ELF-1 (cell line): ENCODE measurements around the gene MAMDC4.

Experiments
- DNase-seq: peaks from one replicate; pipeline ENCODE4 v3.0.0-alpha.2; 2016; ENCODE audit warnings: low read depth, low spot score

The MAMDC4 gene

DNA sequence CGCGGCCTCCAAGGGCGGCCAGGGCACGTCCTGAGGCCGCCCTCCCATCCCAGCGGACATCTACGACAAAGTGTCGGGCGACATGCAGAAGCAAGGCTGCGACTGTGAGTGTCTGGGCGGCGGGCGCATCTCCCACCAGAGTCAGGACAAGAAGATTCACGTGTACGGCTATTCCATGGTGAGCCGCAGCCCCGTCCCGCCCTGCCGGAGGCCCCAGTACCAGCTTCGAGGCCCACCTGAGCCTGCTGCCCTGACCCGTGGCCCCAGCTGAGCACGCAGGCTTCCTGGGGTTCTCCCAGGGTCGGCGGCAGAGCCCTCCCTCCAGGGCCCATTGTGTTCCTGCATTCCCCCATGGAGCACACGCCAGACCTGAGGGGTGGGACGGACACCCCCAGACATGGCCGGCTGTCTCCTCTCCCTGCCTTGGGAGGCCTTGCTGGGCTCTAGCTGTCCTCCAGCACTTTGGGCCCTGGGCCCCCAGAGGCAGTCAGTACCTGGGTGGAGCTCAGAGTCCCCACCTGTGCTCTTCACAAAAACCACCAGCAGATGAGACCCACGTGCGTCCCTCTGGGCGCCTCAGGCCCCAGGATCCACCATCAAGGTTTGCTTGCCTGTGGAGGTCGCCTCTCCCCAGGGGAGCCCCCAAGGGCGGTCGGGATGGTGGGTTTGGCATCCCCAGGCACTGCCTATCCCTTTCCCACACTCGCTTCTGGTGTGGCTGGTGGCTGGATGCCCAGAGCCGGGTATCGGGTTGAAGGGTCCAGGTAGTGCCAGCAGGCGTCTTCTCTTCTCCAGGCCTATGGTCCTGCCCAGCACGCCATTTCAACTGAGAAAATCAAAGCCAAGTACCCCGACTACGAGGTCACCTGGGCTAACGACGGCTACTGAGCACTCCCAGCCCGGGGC lies 1.9 kb upstream of the MAMDC4 start:
- no peak for DNase-seq

- DNase-seq = no peak
These were observed 1.0 kb upstream of the MAMDC4 start for GRCh38 chr9:136850866-136851775.

DNA sequence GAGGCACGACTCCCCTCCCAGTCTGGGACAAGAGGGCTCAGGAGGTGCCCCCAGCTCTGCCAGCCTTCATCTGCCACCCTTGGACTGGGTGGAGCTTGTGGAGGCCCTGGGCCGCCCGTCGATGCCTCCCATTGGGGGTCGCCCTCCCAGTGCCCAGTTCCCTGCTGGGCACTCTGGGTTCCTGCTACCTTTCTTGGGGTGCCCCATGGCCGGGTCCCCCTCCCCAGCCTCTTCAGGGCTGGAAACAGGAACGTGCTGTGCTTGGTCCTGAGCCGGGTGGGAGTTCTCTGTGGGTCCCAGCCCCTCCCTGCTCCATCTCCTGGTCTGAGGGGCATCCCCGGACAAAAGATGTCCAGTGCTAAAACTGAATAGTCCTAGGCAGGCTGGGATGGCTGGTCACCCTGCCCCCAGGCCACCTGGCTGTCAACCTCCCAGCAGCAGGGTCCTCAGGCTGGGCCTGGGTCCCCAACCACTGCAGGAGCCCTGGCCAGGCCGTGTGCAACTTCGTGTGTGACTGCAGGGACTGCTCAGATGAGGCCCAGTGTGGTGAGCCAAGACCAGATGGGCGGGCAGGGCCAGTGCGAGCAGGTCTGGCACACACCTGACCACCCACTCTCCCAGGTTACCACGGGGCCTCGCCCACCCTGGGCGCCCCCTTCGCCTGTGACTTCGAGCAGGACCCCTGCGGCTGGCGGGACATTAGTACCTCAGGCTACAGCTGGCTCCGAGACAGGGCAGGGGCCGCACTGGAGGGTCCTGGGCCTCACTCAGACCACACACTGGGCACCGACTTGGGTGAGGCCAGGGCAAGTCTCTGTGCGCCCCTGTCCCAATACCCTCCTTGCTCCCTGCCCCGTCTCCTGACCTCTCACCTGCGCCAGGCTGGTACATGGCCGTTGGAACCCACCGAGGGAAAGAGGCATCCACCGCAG lies 784 bp downstream of the MAMDC4 start:
- DNase-seq = no peak

- peak; percentile 3 for DNase-seq
These were observed 1.5 kb downstream of the MAMDC4 start for GRCh38 chr9:136853596-136854112.

DNA sequence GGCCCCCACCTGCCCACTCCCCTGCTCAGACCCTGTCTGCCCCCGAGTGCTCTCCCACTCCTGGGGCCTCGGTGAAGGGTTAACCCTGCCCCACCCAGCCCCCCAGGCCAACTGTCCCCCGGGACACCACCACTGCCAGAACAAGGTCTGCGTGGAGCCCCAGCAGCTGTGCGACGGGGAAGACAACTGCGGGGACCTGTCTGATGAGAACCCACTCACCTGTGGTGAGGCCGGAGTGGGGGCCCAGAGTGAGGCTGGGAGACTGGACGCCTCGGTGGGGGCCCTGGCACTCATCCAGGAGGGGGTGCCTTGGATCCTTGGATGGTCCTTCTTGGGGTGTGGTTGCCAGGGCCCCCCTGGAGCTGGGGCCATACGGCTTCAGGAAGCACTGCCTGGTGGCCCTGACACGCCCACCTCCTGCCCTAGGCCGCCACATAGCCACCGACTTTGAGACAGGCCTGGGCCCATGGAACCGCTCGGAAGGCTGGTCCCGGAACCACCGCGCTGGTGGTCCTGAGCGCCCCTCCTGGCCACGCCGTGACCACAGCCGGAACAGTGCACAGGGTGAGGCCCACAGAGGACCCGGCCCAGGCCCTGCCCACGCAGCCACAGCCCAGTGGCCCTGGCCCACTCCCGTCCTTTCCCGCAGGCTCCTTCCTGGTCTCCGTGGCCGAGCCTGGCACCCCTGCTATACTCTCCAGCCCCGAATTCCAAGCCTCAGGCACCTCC lies 2.1 kb downstream of the MAMDC4 start:
- no peak for DNase-seq

DNA sequence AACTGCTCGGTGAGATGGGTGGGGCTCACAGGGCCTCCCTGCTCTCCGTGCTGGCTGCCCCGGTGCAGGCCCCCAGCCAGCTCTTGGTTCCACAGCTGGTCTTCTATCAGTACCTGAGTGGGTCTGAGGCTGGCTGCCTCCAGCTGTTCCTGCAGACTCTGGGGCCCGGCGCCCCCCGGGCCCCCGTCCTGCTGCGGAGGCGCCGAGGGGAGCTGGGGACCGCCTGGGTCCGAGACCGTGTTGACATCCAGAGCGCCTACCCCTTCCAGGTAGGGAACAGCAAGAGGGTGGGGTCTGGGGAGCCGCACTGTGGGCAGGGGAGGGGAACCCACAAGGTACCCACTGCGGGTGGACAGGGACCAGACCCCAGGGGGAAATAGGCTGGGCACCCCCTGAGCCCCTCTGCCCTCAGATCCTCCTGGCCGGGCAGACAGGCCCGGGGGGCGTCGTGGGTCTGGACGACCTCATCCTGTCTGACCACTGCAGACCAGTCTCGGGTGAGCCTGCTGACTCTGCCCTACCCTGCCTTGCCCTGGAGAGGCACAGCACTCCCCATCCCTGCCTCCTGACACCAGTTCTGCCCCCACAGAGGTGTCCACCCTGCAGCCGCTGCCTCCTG lies 2.8 kb downstream of the MAMDC4 start:
- no peak for DNase-seq

GRCh38 chr9:136855461-136856078 lies 3.4 kb downstream of the MAMDC4 start:
- no peak for DNase-seq

DNA sequence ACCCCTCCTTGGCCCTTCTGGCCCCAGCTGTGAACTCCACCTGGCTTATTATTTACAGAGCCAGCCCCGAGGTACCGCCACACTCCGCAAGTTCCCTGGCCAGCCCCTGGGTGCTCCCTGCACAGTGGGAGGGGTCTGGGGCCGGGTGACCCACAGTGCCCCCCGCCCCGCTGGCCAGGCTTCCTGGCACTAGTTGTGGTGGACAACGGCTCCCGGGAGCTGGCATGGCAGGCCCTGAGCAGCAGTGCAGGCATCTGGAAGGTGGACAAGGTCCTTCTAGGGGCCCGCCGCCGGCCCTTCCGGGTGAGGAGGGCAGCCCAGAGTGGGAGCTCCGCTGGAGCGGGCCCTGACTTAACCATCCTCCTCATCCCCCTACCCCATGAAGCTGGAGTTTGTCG lies 3.9 kb downstream of the MAMDC4 start:
- no peak for DNase-seq

DNA sequence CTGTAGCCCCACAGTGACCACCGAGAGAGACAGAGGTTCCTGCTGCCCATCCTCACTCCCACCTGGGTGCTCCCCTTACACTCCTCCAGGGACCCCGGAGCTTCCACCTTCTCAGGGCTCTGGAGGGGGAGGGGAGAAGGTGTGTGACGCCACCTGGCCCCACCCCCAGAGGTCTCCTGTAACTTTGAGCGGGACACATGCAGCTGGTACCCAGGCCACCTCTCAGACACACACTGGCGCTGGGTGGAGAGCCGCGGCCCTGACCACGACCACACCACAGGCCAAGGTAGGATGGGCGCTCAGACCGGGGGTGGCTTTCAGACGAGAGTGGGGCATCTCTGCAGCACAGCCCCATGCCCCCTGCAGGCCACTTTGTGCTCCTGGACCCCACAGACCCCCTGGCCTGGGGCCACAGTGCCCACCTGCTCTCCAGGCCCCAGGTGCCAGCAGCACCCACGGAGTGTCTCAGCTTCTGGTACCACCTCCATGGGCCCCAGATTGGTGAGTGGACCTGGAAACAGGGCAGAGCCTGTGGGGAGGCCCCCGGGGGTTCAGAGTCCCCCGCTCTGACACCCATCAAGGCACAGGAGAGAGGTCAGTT lies 4.5 kb downstream of the MAMDC4 start:
- no peak for DNase-seq

GRCh38 chr9:136857166-136857565 lies 5.0 kb downstream of the MAMDC4 start:
- DNase-seq = peak; percentile 10

- DNase-seq = no peak
These were observed 5.7 kb downstream of the MAMDC4 start for GRCh38 chr9:136857581-136858412.

DNA sequence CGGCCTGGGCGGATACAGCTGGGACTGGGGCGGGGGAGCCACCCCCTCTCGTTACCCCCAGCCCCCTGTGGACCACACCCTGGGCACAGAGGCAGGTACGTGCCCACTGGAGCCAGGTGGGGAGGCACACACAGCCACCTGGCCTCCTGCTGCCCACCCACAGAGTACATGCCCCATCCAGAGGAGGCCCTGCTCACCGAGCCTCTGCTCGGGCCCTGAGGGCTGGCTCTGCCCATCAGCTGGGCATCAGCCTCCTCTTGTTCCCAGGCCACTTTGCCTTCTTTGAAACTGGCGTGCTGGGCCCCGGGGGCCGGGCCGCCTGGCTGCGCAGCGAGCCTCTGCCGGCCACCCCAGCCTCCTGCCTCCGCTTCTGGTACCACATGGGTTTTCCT lies 6.3 kb downstream of the MAMDC4 start:
- no peak for DNase-seq

GRCh38 chr9:136858844-136859757 lies 7.0 kb downstream of the MAMDC4 start:
- no peak for DNase-seq

- DNase-seq = no peak
These were observed 8.4 kb downstream of the MAMDC4 start for GRCh38 chr9:136860529-136860928.

GRCh38 chr9:136860933-136861873 lies 9.1 kb downstream of the MAMDC4 start:
- DNase-seq = no peak

DNA sequence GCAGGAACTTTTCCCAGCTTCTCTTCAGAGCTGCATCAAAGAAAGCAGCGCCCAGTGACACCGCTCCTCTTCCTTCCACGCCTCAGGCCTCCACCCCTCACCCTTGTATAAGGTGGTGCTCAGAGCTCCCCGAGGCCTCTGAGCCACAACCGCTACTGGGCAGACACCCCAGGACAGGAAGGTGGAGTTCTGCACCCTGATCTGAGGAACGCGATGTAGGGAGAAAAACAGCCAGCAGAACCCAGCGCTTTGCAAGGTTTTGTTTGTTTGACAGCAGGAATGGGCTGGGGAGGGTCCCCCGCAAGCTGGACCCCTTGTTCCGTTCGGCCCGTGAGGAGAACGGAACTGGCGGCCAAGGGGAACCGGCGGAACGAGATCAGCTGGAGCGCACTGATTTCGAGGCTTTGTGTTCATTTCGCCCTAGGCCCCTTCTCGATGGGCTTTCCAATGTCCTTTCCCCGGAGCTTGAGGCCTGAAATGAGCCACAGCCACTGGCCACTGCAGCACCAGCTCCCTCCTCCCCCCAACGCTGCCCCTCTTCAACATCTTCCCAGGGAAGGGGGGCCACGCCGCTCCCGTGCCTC lies 9.8 kb downstream of the MAMDC4 start:
- no peak for DNase-seq
